Measurements from ENCODE around the gene PAQR9.

DNA sequence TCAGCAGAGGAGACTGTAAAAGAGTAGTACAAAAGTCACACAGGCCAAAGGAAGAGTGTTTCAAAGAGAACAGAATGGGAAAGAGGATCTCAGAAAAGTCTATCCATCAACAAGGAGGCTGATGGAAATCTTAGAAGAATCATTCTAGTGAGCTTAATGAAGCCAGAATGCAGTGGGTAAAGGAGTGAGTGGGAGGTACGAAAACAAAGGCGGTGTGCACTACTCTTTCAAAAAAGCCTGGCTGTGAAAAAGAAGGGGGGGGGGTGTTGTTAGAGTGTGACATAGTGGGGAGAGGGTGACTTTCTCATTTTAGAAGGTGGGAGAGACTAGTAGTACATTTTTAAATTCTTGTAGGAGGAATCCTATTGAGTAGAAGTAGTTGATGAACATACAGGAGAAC is 11.7 kb downstream of the PAQR9 start:
- TF ChIP-seq POLR2A (IDR thresholded peaks at IDR 0.05) (no peak), POLR2AphosphoS5 (IDR thresholded peaks at IDR 0.05; ENCODE audit: insufficient read depth in 1 of 2, low read depth in 1 of 2) (no peak)
- TF ChIP-seq, protein P1, sequence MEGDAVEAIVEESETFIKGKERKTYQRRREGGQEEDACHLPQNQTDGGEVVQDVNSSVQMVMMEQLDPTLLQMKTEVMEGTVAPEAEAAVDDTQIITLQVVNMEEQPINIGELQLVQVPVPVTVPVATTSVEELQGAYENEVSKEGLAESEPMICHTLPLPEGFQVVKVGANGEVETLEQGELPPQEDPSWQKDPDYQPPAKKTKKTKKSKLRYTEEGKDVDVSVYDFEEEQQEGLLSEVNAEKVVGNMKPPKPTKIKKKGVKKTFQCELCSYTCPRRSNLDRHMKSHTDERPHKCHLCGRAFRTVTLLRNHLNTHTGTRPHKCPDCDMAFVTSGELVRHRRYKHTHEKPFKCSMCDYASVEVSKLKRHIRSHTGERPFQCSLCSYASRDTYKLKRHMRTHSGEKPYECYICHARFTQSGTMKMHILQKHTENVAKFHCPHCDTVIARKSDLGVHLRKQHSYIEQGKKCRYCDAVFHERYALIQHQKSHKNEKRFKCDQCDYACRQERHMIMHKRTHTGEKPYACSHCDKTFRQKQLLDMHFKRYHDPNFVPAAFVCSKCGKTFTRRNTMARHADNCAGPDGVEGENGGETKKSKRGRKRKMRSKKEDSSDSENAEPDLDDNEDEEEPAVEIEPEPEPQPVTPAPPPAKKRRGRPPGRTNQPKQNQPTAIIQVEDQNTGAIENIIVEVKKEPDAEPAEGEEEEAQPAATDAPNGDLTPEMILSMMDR (IDR thresholded peaks at IDR 0.05): no peak
